Parathyroid adenoma (tissue), 2 donors: ENCODE results near the gene APOB.

ENCODE experiments used
- H2AFZ ChIP-seq: fragments of 300-600 bp; sonication (generic); one replicate; pipeline ENCODE4 v1.7.0; 2017; ENCODE audit warnings: antibody characterized with exemption, mild to moderate bottlenecking
- H3K27ac ChIP-seq: fragments of 300-600 bp; sonication (generic); one replicate; pipeline ENCODE4 v1.7.0; 2017
- H3K27me3 ChIP-seq: fragments of 300-600 bp; sonication (generic); one replicate; pipeline ENCODE4 v1.7.0; 2017; ENCODE audit warnings: low read length; ENCODE audit not compliant: control insufficient read depth, insufficient read depth
- H3K36me3 ChIP-seq: fragments of 300-600 bp; sonication (generic); one replicate; pipeline ENCODE4 v1.7.0; 2017; ENCODE audit warnings: low read length; ENCODE audit not compliant: control insufficient read depth, insufficient read depth
- H3K4me1 ChIP-seq: fragments of 300-600 bp; sonication (generic); one replicate; pipeline ENCODE4 v1.7.0; 2017; ENCODE audit warnings: control low read depth
- H3K4me2 ChIP-seq: fragments of 300-600 bp; sonication (generic); one replicate; pipeline ENCODE4 v1.7.0; 2017; ENCODE audit warnings: low read length
- H3K4me3 ChIP-seq: fragments of 300-600 bp; sonication (generic); one replicate; pipeline ENCODE4 v1.7.0; 2017; ENCODE audit warnings: low read depth, low read length
- H3K79me2 ChIP-seq: fragments of 300-600 bp; sonication (generic); one replicate; pipeline ENCODE4 v1.7.0; 2017; ENCODE audit warnings: control low read depth
- H3K9ac ChIP-seq: fragments of 300-600 bp; sonication (generic); one replicate; pipeline ENCODE4 v1.7.0; 2017; ENCODE audit warnings: mild to moderate bottlenecking
- H3K9me3 ChIP-seq: fragments of 300-600 bp; sonication (generic); one replicate; pipeline ENCODE4 v1.7.0; 2017; ENCODE audit warnings: low read length; ENCODE audit not compliant: control insufficient read depth
- CTCF ChIP-seq: fragments of 300-600 bp; sonication (generic); IDR thresholded peaks from one replicate; pipeline ENCODE4 v1.7.0; 2017; ENCODE audit warnings: antibody characterized with exemption, mild to moderate bottlenecking
- donor health status: primary hyperparathyroidism.

APOB gene

GRCh38 chr2:21019000-21019677, 24.7 kb downstream of the APOB start:
- no peak overlapping the region for H3K27ac ChIP-seq
- H3K36me3 ChIP-seq = no peaks in the 10 kb centered on the region
- no peaks in the 10 kb centered on the region for H3K27me3 ChIP-seq
- no peaks in the 10 kb centered on the region for H3K9me3 ChIP-seq
- H3K4me2 ChIP-seq = no peak overlapping the region
- H3K4me1 ChIP-seq = no peaks in the 10 kb centered on the region
- H3K79me2 ChIP-seq = no peaks in the 10 kb centered on the region
- no peak overlapping the region for H3K4me3 ChIP-seq
- H3K9ac ChIP-seq = no peak overlapping the region
- TF ChIP-seq CTCF = no peak
- H2AFZ ChIP-seq = no peak overlapping the region

- Histone ChIP-seq H3K27ac (no peak overlapping the region), H2AFZ (no peak overlapping the region), H3K4me2 (no peak overlapping the region), H3K27me3 (no peaks in the 10 kb centered on the region), H3K79me2 (no peaks in the 10 kb centered on the region), H3K9ac (no peak overlapping the region), H3K4me1 (no peaks in the 10 kb centered on the region), H3K9me3 (no peaks in the 10 kb centered on the region), H3K36me3 (no peaks in the 10 kb centered on the region), H3K4me3 (no peak overlapping the region)
- TF ChIP-seq CTCF = no peak
These were observed 25.6 kb downstream of the APOB start for GRCh38 chr2:21018290-21018689.

GRCh38 chr2:21017748-21018276, 26.1 kb downstream of the APOB start:
- H3K36me3 ChIP-seq = no peaks in the 10 kb centered on the region
- H3K27ac ChIP-seq = no peak overlapping the region
- no peaks in the 10 kb centered on the region for H3K27me3 ChIP-seq
- H3K4me3 ChIP-seq = no peak overlapping the region
- no peaks in the 10 kb centered on the region for H3K79me2 ChIP-seq
- H2AFZ ChIP-seq = no peak overlapping the region
- H3K4me1 ChIP-seq = no peaks in the 10 kb centered on the region
- H3K4me2 ChIP-seq = no peak overlapping the region
- H3K9ac ChIP-seq = no peak overlapping the region
- H3K9me3 ChIP-seq = no peaks in the 10 kb centered on the region
- TF ChIP-seq CTCF = no peak

GRCh38 chr2:21015281-21015645, 28.6 kb downstream of the APOB start:
- Histone ChIP-seq H3K9me3 (no peaks in the 10 kb centered on the region), H3K27me3 (no peaks in the 10 kb centered on the region), H3K79me2 (no peaks in the 10 kb centered on the region), H3K4me2 (no peak overlapping the region), H3K4me3 (no peak overlapping the region), H3K4me1 (no peaks in the 10 kb centered on the region), H2AFZ (no peak overlapping the region), H3K36me3 (no peaks in the 10 kb centered on the region), H3K9ac (no peak overlapping the region), H3K27ac (no peak overlapping the region)
- TF ChIP-seq CTCF = no peak
